GM18858 (cell line): ENCODE results near the gene SLC2A10.

ENCODE experiments used
- ATAC-seq: cut with Tn5 transposase; IDR thresholded peaks from one replicate; pipeline ENCODE4 v1.9.1; 2021; ENCODE audit not compliant: unreplicated experiment

SLC2A10 gene

DNA sequence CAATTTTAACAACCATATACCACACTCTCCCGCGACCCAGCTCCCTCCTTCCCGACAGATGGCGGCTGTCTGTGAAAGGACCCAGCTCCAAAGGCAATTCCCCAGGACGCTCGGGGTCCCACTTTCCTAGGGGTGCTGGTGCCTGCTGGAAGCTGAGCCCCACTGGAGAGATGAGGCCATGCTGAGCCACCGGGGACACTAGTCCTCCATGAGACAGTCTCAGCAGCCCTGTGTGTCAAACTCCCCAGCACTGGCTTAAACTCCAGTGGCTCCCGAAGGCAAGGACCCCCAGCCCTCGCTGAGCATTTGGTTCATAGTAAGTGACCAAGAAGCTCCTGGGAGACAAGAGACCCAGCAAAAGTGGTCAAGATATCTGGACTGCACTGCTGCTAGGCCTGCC is 52.1 kb downstream of the SLC2A10 start:
- ATAC-seq: no peak

DNA sequence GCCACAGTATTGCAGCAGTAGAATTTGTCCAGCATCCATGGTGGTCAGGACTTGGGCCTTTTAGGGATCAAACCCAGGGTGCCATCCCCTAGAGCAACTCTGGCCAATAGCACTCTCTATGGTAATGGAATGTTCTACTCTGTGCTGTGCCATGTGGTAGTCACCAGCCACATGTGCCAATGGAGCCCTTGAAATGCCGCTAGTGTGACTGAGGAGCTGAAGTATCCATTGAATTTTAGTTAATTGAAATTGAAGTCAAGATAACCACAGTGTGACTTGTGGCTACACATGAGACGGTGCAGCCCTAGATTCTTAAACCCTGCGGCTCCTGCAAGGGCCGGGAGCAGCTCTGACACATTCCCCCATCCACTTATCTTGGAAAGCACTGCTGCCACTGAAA is 54.6 kb downstream of the SLC2A10 start:
- ATAC-seq: no peak

DNA sequence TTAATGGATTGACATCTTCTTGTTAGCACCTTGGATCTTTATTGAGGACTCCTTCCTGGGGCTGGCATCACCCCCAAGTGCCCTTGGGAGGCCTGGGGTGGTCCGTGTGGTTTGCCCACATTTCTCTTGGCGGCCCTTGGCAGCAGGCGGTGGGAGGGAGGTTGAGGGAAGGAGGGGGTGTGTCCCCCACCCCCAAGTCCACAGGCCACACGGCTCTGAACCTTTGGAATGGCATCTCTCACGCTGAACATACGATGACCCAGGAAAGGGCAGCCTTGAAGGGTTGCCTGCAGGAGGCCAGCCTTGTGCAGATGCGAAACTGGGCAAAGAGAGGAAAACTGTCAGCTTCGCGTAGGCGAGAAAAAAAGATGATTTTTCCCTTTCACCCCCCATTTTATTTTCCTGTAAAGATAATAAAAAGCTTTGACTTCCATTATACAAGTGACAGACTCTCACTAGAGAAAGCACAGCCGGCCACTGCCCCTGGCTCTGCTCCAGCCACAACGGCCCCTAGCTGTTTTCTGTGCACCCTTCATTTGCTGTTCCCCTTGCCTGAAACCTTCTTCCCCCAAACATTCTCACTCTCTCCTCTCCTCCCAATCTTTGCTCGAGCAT is 56.2 kb downstream of the SLC2A10 start:
- no peak for ATAC-seq

- ATAC-seq: no peak
These were observed 57.8 kb downstream of the SLC2A10 start for GRCh38 chr20:46767127-46767761.

GRCh38 chr20:46770330-46771194 is 61.1 kb downstream of the SLC2A10 start:
- no peak for ATAC-seq

- no peak for ATAC-seq
These were observed 61.7 kb downstream of the SLC2A10 start for GRCh38 chr20:46771195-46771588.

DNA sequence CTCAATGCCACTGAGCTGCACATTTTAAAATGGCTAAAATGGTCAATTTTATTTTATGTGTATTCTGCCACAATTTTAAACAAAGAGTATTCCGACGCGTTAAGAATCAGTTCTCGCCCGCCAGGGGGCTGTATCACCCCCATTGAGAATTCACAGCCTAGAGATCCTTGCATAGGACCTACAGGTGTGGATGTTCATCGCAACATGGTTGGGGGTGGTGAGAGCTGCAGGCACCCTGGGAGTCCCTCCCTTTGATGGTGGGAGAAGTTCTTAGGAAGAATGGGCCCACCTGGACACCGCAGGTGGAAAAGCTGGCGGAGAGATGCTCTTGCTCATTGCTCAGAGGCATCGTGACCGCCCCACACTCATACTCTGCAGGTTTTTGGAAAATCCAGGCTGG is 63.5 kb downstream of the SLC2A10 start:
- ATAC-seq: no peak

- ATAC-seq: no peak
These were observed 64.2 kb downstream of the SLC2A10 start for GRCh38 chr20:46773680-46774079.

DNA sequence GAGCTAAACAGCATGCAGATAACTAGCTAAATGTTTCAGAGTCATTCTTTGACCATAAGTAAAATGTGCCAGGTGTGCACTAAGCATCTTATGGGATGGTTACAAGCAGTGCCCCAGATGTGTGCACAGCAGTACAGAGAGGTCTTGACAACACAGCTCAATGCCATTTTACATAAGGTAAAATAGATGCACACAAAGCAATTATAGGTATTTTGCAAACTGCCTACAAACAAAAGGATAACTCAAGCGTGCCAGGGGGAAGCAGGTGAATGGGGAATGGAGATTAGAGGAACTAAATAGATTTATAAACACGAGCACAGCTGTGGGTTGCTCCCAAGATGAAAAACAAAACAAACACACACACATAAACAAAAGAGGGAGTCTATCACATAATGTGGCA is 64.8 kb downstream of the SLC2A10 start:
- ATAC-seq: no peak

- ATAC-seq: no peak
These were observed 65.6 kb downstream of the SLC2A10 start for GRCh38 chr20:46774943-46775560.

DNA sequence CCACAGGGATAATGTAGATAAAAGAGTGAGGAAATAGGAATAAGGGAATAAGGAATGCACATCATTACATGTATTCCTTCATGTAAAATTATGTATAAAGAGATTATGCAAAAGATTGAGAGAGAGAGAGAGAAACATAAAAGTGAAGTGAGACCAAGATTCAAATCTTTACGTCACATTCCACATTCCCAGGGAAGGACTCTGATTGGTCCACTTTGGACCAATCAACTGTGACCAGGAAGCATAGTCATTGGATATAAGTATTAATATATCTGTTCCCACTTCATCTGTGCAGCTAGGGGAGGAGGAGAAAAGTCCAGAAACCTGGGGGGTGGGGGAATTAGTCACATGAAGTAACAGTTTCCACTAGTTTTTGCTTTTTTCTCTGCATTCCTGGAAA is 66.4 kb downstream of the SLC2A10 start:
- ATAC-seq: no peak

DNA sequence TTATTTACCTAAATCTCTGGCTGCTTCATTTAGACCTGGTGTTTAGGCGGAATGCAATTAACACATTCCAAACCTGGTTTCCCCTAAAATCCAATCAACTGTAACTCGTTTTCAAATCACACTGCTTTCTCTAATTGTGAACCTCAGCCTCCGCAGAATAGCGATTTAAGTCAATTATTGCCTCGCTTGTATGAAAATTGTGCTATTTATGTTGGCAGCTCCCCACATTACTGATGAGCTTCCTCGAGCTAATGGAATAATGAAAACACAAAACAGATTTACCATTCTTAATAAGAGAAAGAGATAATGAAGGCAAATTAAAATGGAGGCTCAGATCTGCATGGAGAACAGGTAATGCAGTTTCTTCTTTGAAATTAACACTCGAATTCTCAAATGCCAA is 67.9 kb downstream of the SLC2A10 start:
- ATAC-seq: no peak

DNA sequence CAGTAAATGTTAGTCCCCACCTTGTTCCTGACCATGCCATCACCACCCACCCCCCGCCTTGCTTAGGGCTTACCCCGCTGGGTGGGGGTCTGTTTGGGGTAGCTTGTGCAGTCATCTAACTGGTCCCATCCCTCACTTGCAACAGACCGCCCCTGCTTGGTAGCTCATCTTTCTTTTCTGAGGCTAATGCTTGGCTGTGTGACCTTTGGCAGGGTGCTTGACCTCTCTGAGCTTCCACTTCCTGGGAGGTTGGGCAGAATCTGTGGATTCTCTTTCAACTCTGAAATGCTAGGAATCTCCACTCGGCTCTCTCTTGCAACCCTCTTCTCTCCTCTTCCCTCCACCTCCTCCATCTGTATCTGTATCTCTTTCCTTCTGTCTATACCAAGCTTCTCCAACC is 70.4 kb downstream of the SLC2A10 start:
- ATAC-seq: no peak

GRCh38 chr20:46784436-46785127 is 75.1 kb downstream of the SLC2A10 start:
- ATAC-seq: no peak
